ENCODE results near the gene FAM240B.

DNA sequence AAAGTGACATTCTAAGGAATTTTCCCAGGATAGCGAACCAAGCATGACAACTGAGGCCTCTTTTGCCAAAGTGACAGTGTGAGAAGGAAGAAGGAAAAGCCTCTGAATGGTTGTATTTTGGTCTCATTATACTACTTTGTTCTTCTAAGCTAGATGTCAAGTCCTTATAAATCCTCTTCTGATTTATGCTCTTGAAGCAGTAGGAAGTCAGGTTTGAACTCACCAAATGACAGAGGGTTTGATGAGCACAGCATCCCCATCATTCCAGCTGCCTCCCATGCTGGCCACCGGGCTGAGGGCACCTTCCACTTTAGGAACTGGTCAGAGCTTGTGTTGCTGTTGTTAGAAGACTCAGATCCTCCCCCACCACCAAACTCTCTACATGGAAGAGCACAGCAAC is 44.1 kb downstream of the FAM240B start:
- no peak for TF ChIP-seq POLR2A (IDR thresholded peaks at IDR 0.05; ENCODE audit: low read depth, low read length)
- TF ChIP-seq MAFK (IDR thresholded peaks at IDR 0.05; ENCODE audit: low read depth, low read length), result no peak
- no peak for TF ChIP-seq SMC3 (IDR thresholded peaks at IDR 0.05; ENCODE audit: low read depth, low read length)
- no peak for TF ChIP-seq NFE2L2 (IDR thresholded peaks at IDR 0.05; ENCODE audit: low read depth, low read length)
- no peak for TF ChIP-seq RAD21 (IDR thresholded peaks at IDR 0.05; ENCODE audit: low read length)
- TF ChIP-seq, protein P1, sequence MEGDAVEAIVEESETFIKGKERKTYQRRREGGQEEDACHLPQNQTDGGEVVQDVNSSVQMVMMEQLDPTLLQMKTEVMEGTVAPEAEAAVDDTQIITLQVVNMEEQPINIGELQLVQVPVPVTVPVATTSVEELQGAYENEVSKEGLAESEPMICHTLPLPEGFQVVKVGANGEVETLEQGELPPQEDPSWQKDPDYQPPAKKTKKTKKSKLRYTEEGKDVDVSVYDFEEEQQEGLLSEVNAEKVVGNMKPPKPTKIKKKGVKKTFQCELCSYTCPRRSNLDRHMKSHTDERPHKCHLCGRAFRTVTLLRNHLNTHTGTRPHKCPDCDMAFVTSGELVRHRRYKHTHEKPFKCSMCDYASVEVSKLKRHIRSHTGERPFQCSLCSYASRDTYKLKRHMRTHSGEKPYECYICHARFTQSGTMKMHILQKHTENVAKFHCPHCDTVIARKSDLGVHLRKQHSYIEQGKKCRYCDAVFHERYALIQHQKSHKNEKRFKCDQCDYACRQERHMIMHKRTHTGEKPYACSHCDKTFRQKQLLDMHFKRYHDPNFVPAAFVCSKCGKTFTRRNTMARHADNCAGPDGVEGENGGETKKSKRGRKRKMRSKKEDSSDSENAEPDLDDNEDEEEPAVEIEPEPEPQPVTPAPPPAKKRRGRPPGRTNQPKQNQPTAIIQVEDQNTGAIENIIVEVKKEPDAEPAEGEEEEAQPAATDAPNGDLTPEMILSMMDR (conservative IDR thresholded peaks at IDR 0.05; ENCODE audit: low read depth, low read length), result no peak
- no peak for TF ChIP-seq RFX5 (IDR thresholded peaks at IDR 0.05; ENCODE audit: low read depth, low read length)
- TF ChIP-seq FOS (IDR thresholded peaks at IDR 0.05; ENCODE audit: low read depth, low read length), result no peak
- TF ChIP-seq RCOR1 (IDR thresholded peaks at IDR 0.05; ENCODE audit: insufficient replicate concordance, low read length), result no peak
- no peak for TF ChIP-seq MXI1 (IDR thresholded peaks at IDR 0.05; ENCODE audit: borderline replicate concordance, low read depth, low read length)
- TF ChIP-seq CEBPB (IDR thresholded peaks at IDR 0.05; ENCODE audit: low read depth, low read length), result no peak
